Activated CD8-positive, alpha-beta memory T cell treated with anti-CD3 and anti-CD28 coated beads for 1 hour (primary cell): ENCODE measurements around the gene NCOA1.

Experiments used
- DNase-seq, 2 donors: peaks; one replicate each; pipeline ENCODE4 v3.0.0-alpha.2; 2020; ENCODE audit warnings: low read depth in 1 of 2; ENCODE audit errors: extremely low read depth in 1 of 2

The NCOA1 gene

GRCh38 chr2:24816404-24816803, 325.4 kb downstream of the NCOA1 start:
- no peak for DNase-seq

- no peak for DNase-seq
These were observed 325.8 kb downstream of the NCOA1 start for GRCh38 chr2:24816884-24817283.

- no peak for DNase-seq
These were observed 327.7 kb downstream of the NCOA1 start for GRCh38 chr2:24818721-24819167.

GRCh38 chr2:24819442-24820174, 328.6 kb downstream of the NCOA1 start:
- DNase-seq = no peak

GRCh38 chr2:24820175-24820513, 329.1 kb downstream of the NCOA1 start:
- no peak for DNase-seq
